Activated T-helper 1 cell treated with anti-CD3 and anti-CD28 coated beads, Interleukin-12 subunit alpha, Interleukin-12 subunit beta, Interleukin-2, Interleukin-4 antibody, amounts not matched to agents 30 ng/mL and 10 ng/mL and 1 ng/mL, durations not matched to agents 14 hours and 24 hours and 36 hours (primary cell): Measurements from ENCODE around the gene CD3D. TPM values are rescaled to one million over a fixed set of nuclear protein-coding genes. Genes with fewer than 3 reads are reported as not detected.
A peak's percentile ranks its signal among the peaks of the same experiment; 100 is the strongest.

ENCODE experiments used
- DNase-seq: peaks from one replicate; pipeline ENCODE4 v3.0.0; 2021; ENCODE audit warnings: low spot score
- H3K27ac Mint-ChIP-seq: one replicate; pipeline ENCODE4 v1.8.0; 2021; ENCODE audit warnings: mild to moderate bottlenecking, mixed read lengths
- H3K27me3 Mint-ChIP-seq: one replicate; pipeline ENCODE4 v1.8.0; 2022; ENCODE audit warnings: mild to moderate bottlenecking, moderate library complexity, mixed read lengths; ENCODE audit not compliant: insufficient read depth
- H3K36me3 Mint-ChIP-seq: one replicate; pipeline ENCODE4 v1.8.0; 2021; ENCODE audit warnings: low read depth, mixed read lengths
- H3K4me1 Mint-ChIP-seq: one replicate; pipeline ENCODE4 v1.8.0; 2021; ENCODE audit warnings: low read depth, mixed read lengths
- H3K4me3 Mint-ChIP-seq: one replicate; pipeline ENCODE4 v1.8.0; 2021; ENCODE audit warnings: mild to moderate bottlenecking, moderate library complexity, mixed read lengths
- H3K9me3 Mint-ChIP-seq: one replicate; pipeline ENCODE4 v1.8.0; 2021; ENCODE audit warnings: mixed read lengths
- intact Hi-C: fragments of 100-400 bp; cut with micrococcal nuclease; formaldehyde crosslinking; loops from one replicate; pipeline ENCODE4 v1.15.1; 2024
- total RNA-seq: library from RNA; stranded (reverse); gene quantifications from 2 replicates; pipeline ENCODE4 v1.2.3, GENCODE V29; 2022

CD3D gene
- total RNA-seq, 1 donor from 2014 or later = 486 TPM

- Mint-ChIP-seq H3K9me3 (no peaks in the 10 kb centered on the region), H3K4me3 (no peak overlapping the region), H3K4me1 (peaks cover 43% of the 10 kb centered on the region), H3K36me3 (peaks cover 17% of the 10 kb centered on the region), H3K27ac (no peak overlapping the region), H3K27me3 (no peaks in the 10 kb centered on the region)
- no peak for DNase-seq
- intact Hi-C loops = loop anchor here (2.0 kb wide), 3 partner anchors 105 to 215 kb away; partner anchors contain the start of genes ARCN1 and MPZL3
These were observed 15.6 kb upstream of the CD3D start for GRCh38 chr11:118358071-118358470.

DNA sequence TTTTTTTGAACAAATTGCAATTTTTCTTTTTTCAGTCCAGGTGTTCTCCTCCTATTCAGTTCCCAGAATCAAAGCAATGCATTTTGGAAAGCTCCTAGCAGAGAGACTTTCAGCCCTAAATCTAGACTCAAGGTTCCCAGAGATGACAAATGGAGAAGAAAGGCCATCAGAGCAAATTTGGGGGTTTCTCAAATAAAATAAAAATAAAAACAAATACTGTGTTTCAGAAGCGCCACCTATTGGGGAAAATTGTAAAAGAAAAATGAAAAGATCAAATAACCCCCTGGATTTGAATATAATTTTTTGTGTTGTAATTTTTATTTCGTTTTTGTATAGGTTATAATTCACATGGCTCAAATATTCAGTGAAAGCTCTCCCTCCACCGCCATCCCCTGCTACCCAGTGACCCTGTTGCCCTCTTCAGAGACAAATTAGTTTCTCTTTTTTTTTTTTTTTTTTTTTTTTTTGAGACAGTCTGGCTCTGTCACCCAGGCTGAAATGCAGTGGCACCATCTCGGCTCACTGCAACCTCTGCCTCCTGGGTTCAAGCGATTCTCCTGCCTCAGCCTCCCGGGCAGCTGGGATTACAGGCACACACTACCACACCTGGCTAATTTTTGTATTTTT lies 10.7 kb upstream of the CD3D start:
- Mint-ChIP-seq H3K4me3 (no peak overlapping the region), H3K27me3 (no peaks in the 10 kb centered on the region), H3K9me3 (no peaks in the 10 kb centered on the region), H3K36me3 (peaks cover 40% of the 10 kb centered on the region), H3K27ac (peak overlapping the region; percentile 40), H3K4me1 (peaks cover 30% of the 10 kb centered on the region)
- intact Hi-C loops = loop anchor here (1.0 kb wide), 2 partner anchors 11 to 57 kb away; partner anchors contain the start of gene CD3D
- no peak for DNase-seq

DNA sequence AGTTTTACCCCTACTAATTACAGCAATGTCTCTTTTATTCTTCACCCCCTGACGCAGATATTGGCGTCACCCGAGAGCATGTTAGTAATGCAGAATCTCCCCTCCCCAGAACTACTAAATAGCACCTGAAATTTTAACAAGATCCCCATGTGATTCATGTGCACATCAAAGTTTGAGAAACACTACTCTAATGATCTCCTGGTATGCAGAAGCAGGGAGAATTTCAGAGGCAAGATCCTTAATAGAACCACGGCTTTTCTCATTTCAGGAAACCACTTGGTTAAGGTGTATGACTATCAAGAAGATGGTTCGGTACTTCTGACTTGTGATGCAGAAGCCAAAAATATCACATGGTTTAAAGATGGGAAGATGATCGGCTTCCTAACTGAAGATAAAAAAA lies 7.0 kb upstream of the CD3D start:
- H3K27me3 Mint-ChIP-seq = no peaks in the 10 kb centered on the region
- H3K4me3 Mint-ChIP-seq = no peak overlapping the region
- peaks cover 63% of the 10 kb centered on the region for H3K4me1 Mint-ChIP-seq
- intact Hi-C loops = no loop called here
- peak overlapping the region; percentile 74 for H3K27ac Mint-ChIP-seq
- H3K9me3 Mint-ChIP-seq = no peaks in the 10 kb centered on the region
- H3K36me3 Mint-ChIP-seq = peaks cover 54% of the 10 kb centered on the region
- DNase-seq = no peak

DNA sequence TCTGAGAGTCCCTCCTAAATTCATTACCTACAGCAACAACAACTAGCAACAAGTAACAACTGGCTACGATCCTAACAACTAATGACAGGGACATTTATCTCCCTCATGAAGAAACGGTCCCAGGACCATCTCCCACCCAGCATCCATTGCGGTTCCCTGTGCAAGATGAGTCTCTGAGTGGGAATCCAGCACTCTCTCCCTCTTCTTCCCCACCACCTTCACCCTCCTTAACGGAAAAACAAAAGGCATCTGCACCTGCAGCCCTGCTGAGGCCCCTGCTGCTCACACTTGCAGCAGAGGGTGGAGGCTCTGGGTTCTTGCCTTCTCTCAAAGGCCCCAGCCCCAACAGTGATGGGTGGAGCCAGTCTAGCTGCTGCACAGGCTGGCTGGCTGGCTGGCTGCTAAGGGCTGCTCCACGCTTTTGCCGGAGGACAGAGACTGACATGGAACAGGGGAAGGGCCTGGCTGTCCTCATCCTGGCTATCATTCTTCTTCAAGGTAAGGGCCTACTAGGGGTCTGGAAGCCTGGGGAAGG lies 1.5 kb upstream of the CD3D start, which contains the start of gene CD3G:
Gene CD3G, plus strand, starts transcription at position 364 of the 535 bp plus-strand sequence. Its CDS starts 80 bp downstream, at position 444.
- peaks cover 49% of the 10 kb centered on the region for H3K36me3 Mint-ChIP-seq
- peak within 1 kb of the TSS; percentile 90 for H3K4me3 Mint-ChIP-seq
- DNase-seq = peak; percentile 69
- H3K27me3 Mint-ChIP-seq = no peaks in the 10 kb centered on the region
- no peaks in the 10 kb centered on the region for H3K9me3 Mint-ChIP-seq
- peaks cover 82% of the 10 kb centered on the region for H3K4me1 Mint-ChIP-seq
- intact Hi-C loops = loop anchor here (1.0 to 5.0 kb wide), 4 partner anchors 15 to 197 kb away; partner anchors contain the start of genes KMT2A and UBE4A
- peak within 1 kb of the TSS; percentile 86 for H3K27ac Mint-ChIP-seq

DNA sequence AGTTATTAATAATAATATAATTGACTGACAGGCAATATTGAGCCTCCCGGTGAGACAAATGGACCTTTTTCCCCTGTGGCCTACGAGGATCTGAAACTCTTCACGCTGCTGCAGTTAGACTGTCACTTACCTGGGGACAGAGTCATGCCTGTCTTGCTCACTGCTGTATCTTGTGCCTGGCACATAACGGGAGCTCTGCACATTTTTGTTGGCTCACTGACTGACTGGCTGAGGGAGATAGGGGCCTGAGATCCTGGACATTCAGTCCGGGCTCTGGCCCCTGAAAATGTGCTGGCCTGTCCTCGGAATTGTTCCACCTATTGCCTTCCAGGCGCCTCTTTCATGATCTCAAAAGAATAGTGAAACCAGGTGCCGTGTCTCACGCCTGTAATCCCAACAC lies 743 bp upstream of the CD3D start:
- H3K27ac Mint-ChIP-seq = peak overlapping the region; percentile 86
- peak overlapping the region; percentile 90 for H3K4me3 Mint-ChIP-seq
- H3K36me3 Mint-ChIP-seq = peaks cover 48% of the 10 kb centered on the region
- intact Hi-C loops = loop anchor here (2.0 to 5.0 kb wide), 2 partner anchors 94 to 196 kb away; partner anchors contain the start of gene KMT2A
- no peaks in the 10 kb centered on the region for H3K9me3 Mint-ChIP-seq
- H3K27me3 Mint-ChIP-seq = no peaks in the 10 kb centered on the region
- H3K4me1 Mint-ChIP-seq = peaks cover 82% of the 10 kb centered on the region
- DNase-seq = no peak

DNA sequence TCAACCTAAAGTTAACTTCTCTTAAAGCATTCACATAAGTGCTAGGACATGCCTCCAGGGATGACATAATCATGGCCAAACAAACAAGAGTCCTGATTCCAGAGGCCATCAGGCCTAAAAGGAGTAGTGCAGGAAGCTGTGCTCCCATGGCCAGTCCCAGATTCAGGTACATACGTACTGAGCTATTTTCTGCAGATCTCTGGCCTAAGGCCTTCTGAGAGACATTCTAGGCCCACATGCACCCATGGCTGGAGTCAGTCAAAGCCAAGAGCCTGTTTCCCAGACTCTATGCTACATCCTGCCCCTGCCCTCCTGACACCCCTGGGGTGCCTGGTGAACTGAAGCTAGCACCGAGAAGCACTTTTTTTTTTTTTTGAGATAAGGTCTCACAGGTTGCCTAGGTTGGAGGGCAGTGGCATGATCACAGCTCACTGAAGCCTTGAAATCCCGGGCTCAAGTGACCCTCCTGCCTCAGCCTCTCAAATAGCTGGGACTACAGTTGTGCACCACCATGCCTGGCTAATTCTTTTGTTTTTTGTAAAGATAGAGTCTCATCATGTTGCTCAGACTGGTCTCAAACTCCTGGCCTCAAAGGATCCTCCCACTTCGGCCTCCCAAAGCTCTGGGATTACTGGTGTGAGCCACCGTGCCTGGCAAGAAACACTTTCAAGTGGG lies 553 bp downstream of the CD3D start:
- H3K4me3 Mint-ChIP-seq = peak overlapping the region; percentile 90
- H3K27me3 Mint-ChIP-seq = no peaks in the 10 kb centered on the region
- intact Hi-C loops = loop anchor here (1.0 to 5.0 kb wide), 4 partner anchors 11 to 195 kb away; partner anchors contain the start of gene KMT2A
- peaks cover 46% of the 10 kb centered on the region for H3K36me3 Mint-ChIP-seq
- DNase-seq = no peak
- H3K9me3 Mint-ChIP-seq = no peaks in the 10 kb centered on the region
- peak overlapping the region; percentile 86 for H3K27ac Mint-ChIP-seq
- H3K4me1 Mint-ChIP-seq = peaks cover 74% of the 10 kb centered on the region

DNA sequence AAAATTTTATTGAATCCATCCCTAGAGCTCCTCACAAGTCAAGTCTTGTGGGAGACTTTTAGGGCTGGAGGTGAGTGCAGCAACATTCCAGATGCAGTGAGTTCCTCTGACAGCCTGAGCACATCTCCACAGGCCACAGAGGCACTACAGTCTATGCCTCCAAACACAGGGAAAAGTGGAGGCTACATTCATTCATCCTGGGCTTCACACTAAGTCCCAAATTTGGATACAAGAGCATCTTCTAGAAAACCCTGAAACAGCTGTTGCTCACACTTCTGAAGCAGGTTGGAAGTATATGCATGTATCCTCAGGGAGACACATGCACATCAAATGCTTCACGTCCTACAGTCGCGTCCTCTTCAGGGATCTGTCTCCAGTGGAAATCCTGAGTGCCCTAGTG lies 1.2 kb downstream of the CD3D start:
- Mint-ChIP-seq H3K27ac (peak overlapping the region; percentile 86), H3K27me3 (no peaks in the 10 kb centered on the region), H3K4me1 (peaks cover 72% of the 10 kb centered on the region), H3K9me3 (no peaks in the 10 kb centered on the region), H3K36me3 (peaks cover 48% of the 10 kb centered on the region), H3K4me3 (peak overlapping the region; percentile 90)
- intact Hi-C loops = loop anchor here (5.0 kb wide), 1 partner anchor 194 kb away; no protein-coding TSS in a partner anchor
- no peak for DNase-seq

GRCh38 chr11:118340449-118340848 lies 2.1 kb downstream of the CD3D start:
- Mint-ChIP-seq H3K27me3 (no peaks in the 10 kb centered on the region), H3K4me1 (peaks cover 68% of the 10 kb centered on the region), H3K4me3 (peak overlapping the region; percentile 90), H3K27ac (peak overlapping the region; percentile 99), H3K9me3 (no peaks in the 10 kb centered on the region), H3K36me3 (peaks cover 44% of the 10 kb centered on the region)
- no peak for DNase-seq
- intact Hi-C loops = loop anchor here (5.0 kb wide), 1 partner anchor 193 kb away; no protein-coding TSS in a partner anchor

GRCh38 chr11:118339281-118339961 lies 3.1 kb downstream of the CD3D start:
- peaks cover 70% of the 10 kb centered on the region for H3K4me1 Mint-ChIP-seq
- intact Hi-C loops = no loop called here
- peaks cover 42% of the 10 kb centered on the region for H3K36me3 Mint-ChIP-seq
- H3K4me3 Mint-ChIP-seq = peak overlapping the region; percentile 90
- H3K27ac Mint-ChIP-seq = peak overlapping the region; percentile 99
- H3K27me3 Mint-ChIP-seq = no peaks in the 10 kb centered on the region
- no peak for DNase-seq
- H3K9me3 Mint-ChIP-seq = no peaks in the 10 kb centered on the region

- H3K27me3 Mint-ChIP-seq = no peaks in the 10 kb centered on the region
- H3K4me3 Mint-ChIP-seq = peak overlapping the region; percentile 90
- no peaks in the 10 kb centered on the region for H3K9me3 Mint-ChIP-seq
- peak; percentile 86 for DNase-seq
- H3K4me1 Mint-ChIP-seq = peaks cover 68% of the 10 kb centered on the region
- intact Hi-C loops = loop anchor here (1.0 kb wide), 2 partner anchors 86 to 97 kb away; partner anchors contain the start of gene MPZL3
- peak overlapping the region; percentile 99 for H3K27ac Mint-ChIP-seq
- H3K36me3 Mint-ChIP-seq = peaks cover 42% of the 10 kb centered on the region
These were observed 3.9 kb downstream of the CD3D start for GRCh38 chr11:118338637-118339061.

DNA sequence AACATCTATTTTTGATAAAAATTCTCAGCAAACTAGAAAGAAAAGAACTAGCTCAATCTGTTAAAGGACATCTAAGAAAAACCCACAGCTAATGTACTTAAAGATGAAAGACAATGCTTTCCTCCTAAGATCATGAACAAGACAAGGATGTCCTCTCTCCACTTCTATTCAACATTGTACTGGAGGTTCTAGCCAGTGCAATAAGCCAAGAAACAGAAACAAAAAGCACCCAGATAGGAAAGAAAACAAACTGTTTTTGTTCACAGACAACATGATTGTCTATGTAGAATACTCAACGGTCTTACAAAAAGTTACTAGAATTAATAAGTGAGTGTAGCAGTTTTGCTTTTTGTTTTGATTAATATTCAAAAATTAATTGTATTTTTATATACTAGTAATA lies 7.8 kb downstream of the CD3D start:
- DNase-seq = no peak
- Mint-ChIP-seq H3K4me3 (peak overlapping the region; percentile 65), H3K27me3 (no peaks in the 10 kb centered on the region), H3K9me3 (no peaks in the 10 kb centered on the region), H3K27ac (peak overlapping the region; percentile 66), H3K4me1 (peaks cover 40% of the 10 kb centered on the region), H3K36me3 (peaks cover 22% of the 10 kb centered on the region)
- intact Hi-C loops = no loop called here

GRCh38 chr11:118328745-118329144 lies 13.8 kb downstream of the CD3D start:
- no peak for DNase-seq
- Mint-ChIP-seq H3K36me3 (peaks cover 9% of the 10 kb centered on the region), H3K4me1 (no peaks in the 10 kb centered on the region), H3K4me3 (no peak overlapping the region), H3K9me3 (no peaks in the 10 kb centered on the region), H3K27ac (no peak overlapping the region), H3K27me3 (peaks cover 3% of the 10 kb centered on the region)
- intact Hi-C loops = no loop called here
